Liver (tissue), 9 donors: ENCODE results near the gene TAF9B. TPM values are rescaled to one million over a fixed set of nuclear protein-coding genes. Genes with fewer than 3 reads are reported as not detected.
A peak's percentile ranks its signal among the peaks of the same experiment; 100 is the strongest.
"Not testable (repeated sequence)": the region's sequence is repeated elsewhere in the genome, so short reads cannot be mapped to it uniquely, and the experiment has no call there.

ENCODE experiments used
- DNase-seq: peaks from one replicate; pipeline ENCODE4 v3.0.0-alpha.2; 2017; ENCODE audit warnings: low spot score
- H3K27ac ChIP-seq, 2 donors: one replicate each; pipeline ENCODE4 v1.7.0; 2013; ENCODE audit warnings: inconsistent platforms in 2 of 2, low read length in 2 of 2, control low read depth in 1 of 2, low read depth in 1 of 2, mild to moderate bottlenecking in 1 of 2
- H3K27me3 ChIP-seq, 4 donors: one replicate each; pipeline versions ENCODE4 v1.6.1 to v1.7.0; 2013; ENCODE audit warnings: low read length in 3 of 4, inconsistent platforms in 1 of 4, mild to moderate bottlenecking in 1 of 4, moderate library complexity in 1 of 4; ENCODE audit not compliant: control insufficient read depth in 4 of 4, insufficient read depth in 4 of 4
- H3K36me3 ChIP-seq, 4 donors: one replicate each; pipeline versions ENCODE4 v1.6.1 to v1.7.0; 2013; ENCODE audit warnings: low read length in 3 of 4, mild to moderate bottlenecking in 3 of 4, low read depth in 1 of 4, moderate library complexity in 1 of 4; ENCODE audit not compliant: control insufficient read depth in 4 of 4, insufficient read depth in 3 of 4
- H3K4me1 ChIP-seq, 4 donors: one replicate each; pipeline versions ENCODE4 v1.6.1 to v1.7.0; 2013; ENCODE audit warnings: low read length in 3 of 4, mild to moderate bottlenecking in 3 of 4, moderate library complexity in 1 of 4; ENCODE audit not compliant: control insufficient read depth in 4 of 4, insufficient read depth in 4 of 4
- H3K4me3 ChIP-seq, 3 donors: one replicate each; pipeline versions ENCODE4 v1.6.1 to v1.7.0; 2013; ENCODE audit warnings: low read length in 3 of 3, control low read depth in 1 of 3, low read depth in 1 of 3, mild to moderate bottlenecking in 1 of 3
- H3K9ac ChIP-seq, 2 donors: one replicate each; pipeline ENCODE4 v1.7.0; 2013; ENCODE audit warnings: low read length in 2 of 2, mild to moderate bottlenecking in 2 of 2, moderate library complexity in 2 of 2, control low read depth in 1 of 2, low read depth in 1 of 2
- H3K9me3 ChIP-seq, 4 donors: one replicate each; pipeline versions ENCODE4 v1.6.1 to v1.7.0; 2013; ENCODE audit warnings: low read length in 3 of 4; ENCODE audit not compliant: control insufficient read depth in 4 of 4
- FOXA1 ChIP-seq: IDR thresholded peaks from 2 replicates; pipeline ENCODE4 v1.6.1; 2016; ENCODE audit warnings: antibody characterized with exemption
- FOXA2 ChIP-seq: IDR thresholded peaks from 2 replicates; pipeline ENCODE4 v1.6.1; 2016; ENCODE audit warnings: antibody characterized with exemption
- GABPA ChIP-seq, 2 donors: IDR thresholded peaks in 1 of 2; conservative IDR thresholded peaks in 1 of 2; 2 replicates each; pipeline ENCODE4 v1.6.1; 2016; ENCODE audit warnings: antibody characterized with exemption in 2 of 2, mild to moderate bottlenecking in 1 of 2, moderate library complexity in 1 of 2
- HNF4A ChIP-seq, 2 donors: conservative IDR thresholded peaks; 2 replicates each; pipeline ENCODE4 v1.6.1; 2016; ENCODE audit warnings: antibody characterized with exemption in 2 of 2, mild to moderate bottlenecking in 2 of 2
- HNF4G ChIP-seq: IDR thresholded peaks from 2 replicates; pipeline ENCODE4 v1.6.1; 2016; ENCODE audit warnings: antibody characterized with exemption
- JUND ChIP-seq, 2 donors: IDR thresholded peaks; 2 replicates each; pipeline ENCODE4 v1.6.1; 2016; ENCODE audit warnings: antibody characterized with exemption in 2 of 2
- NR2F2 ChIP-seq: IDR thresholded peaks from 2 replicates; pipeline ENCODE4 v1.6.1; 2016; ENCODE audit warnings: antibody characterized with exemption
- RAD21 ChIP-seq, 2 donors: IDR thresholded peaks; 2 replicates each; pipeline ENCODE4 v1.6.1; 2016; ENCODE audit warnings: antibody characterized with exemption in 2 of 2, mild to moderate bottlenecking in 2 of 2
- REST ChIP-seq: IDR thresholded peaks from 2 replicates; pipeline ENCODE4 v1.6.1; 2016; ENCODE audit warnings: antibody characterized with exemption, mild to moderate bottlenecking
- RXRA ChIP-seq, 2 donors: IDR thresholded peaks; 2 replicates each; pipeline ENCODE4 v1.6.1; 2017 to 2018; ENCODE audit warnings: antibody characterized with exemption in 2 of 2, mild to moderate bottlenecking in 1 of 2
- SP1 ChIP-seq: IDR thresholded peaks from 2 replicates; pipeline ENCODE4 v1.6.1; 2018; ENCODE audit warnings: antibody characterized with exemption, mild to moderate bottlenecking
- TAF1 ChIP-seq: conservative IDR thresholded peaks from 2 replicates; pipeline ENCODE4 v1.6.1; 2016; ENCODE audit warnings: antibody characterized with exemption, mild to moderate bottlenecking
- YY1 ChIP-seq: IDR thresholded peaks from 2 replicates; pipeline ENCODE4 v1.6.1; 2016; ENCODE audit warnings: antibody characterized with exemption, mild to moderate bottlenecking
- WGBS: extraction: QIAGEN DNeasy Blood & Tissue Kit; methylation state at CpG from one replicate; pipeline ENCODE4 v1.1.7; 2013; 5-methylcytosine and 5-hydroxymethylcytosine counted together
- polyA plus RNA-seq, 2 donors: library from polyadenylated mRNA; stranded (reverse) in 1 of 2; unstranded in 1 of 2; fragments of 200-250 nt in 1 of 2; fragments of >200 nt in 1 of 2; fragmentation: Nextera tagmentation in 1 of 2; extraction: Ambion mirVana in 1 of 2; gene quantifications; one replicate each; pipeline versions ENCODE4 v1.2.1 to v1.2.3, GENCODE V29; 2013 to 2015
- total RNA-seq, 2 donors: library from RNA; depleted of rRNA; stranded (reverse); fragments of >200 nt; gene quantifications; one replicate each; pipeline ENCODE4 v1.2.3, GENCODE V29; 2014
- TF ChIP-seq, protein P1 (sequence below): IDR thresholded peaks from 2 replicates; pipeline ENCODE4 v1.6.1; 2016; ENCODE audit warnings: antibody characterized with exemption
- TF ChIP-seq, protein P2 (sequence below): fragments of 150-350 bp; IDR thresholded peaks from 2 replicates; pipeline ENCODE4 v1.5.1; 2017; ENCODE audit warnings: improper control_type of control experiment, low read depth, low read length; ENCODE audit not compliant: missing input control
- TF ChIP-seq, protein P3 (sequence below): IDR thresholded peaks from 2 replicates; pipeline ENCODE4 v1.6.1; 2016; ENCODE audit warnings: antibody characterized with exemption
- donor health status: healthy.
- donor health status: healthy.
- donor health status: healthy.
- donor health status: healthy.
- donor health status: healthy.

The TAF9B gene
- total and polyA plus RNA-seq, 4 donors: 4.9 to 9.0 (median 7.6) TPM

DNA sequence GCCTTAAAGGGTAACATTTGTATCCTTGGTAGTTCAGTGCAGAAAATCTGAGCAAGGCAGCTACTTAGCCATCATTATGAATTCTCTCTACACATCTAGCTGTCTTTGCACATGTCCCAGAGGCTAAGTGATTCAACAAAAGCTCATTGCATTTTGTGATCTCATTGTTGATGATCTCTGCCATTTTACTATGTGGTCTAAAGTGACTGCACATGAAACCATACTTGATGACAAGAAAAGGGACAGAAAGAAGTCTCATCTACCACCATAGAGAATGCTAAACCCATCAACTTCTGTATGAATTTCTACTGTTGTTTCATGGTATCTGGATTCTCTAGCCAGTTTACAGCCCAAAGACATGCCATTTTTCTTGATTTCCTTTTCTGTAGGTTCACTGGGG, 41.3 kb downstream of the TAF9B start:
- Histone ChIP-seq H3K4me3 (no peak overlapping the region), H3K36me3 (no peaks in the 10 kb centered on the region), H3K27ac (no peak overlapping the region), H3K27me3 (peaks cover 0 to 5% (median 0%) of the 10 kb centered on the region in 4 donors), H3K4me1 (no peaks in the 10 kb centered on the region), H3K9me3 (no peaks in the 10 kb centered on the region), H3K9ac (no peak overlapping the region)
- TF ChIP-seq JUND (IDR thresholded peaks at IDR 0.05) (no peak), YY1 (no peak), FOXA1 (no peak), RAD21 (IDR thresholded peaks at IDR 0.05) (no peak), FOXA2 (no peak), REST (no peak), HNF4A (conservative IDR thresholded peaks at IDR 0.05) (no peak), SP1 (no peak), TAF1 (no peak), GABPA (IDR thresholded peaks at IDR 0.05 in 1 of 2, conservative IDR thresholded peaks at IDR 0.05 in 1 of 2) (no peak), RXRA (IDR thresholded peaks at IDR 0.05) (no peak)
- TF ChIP-seq, protein P1, sequence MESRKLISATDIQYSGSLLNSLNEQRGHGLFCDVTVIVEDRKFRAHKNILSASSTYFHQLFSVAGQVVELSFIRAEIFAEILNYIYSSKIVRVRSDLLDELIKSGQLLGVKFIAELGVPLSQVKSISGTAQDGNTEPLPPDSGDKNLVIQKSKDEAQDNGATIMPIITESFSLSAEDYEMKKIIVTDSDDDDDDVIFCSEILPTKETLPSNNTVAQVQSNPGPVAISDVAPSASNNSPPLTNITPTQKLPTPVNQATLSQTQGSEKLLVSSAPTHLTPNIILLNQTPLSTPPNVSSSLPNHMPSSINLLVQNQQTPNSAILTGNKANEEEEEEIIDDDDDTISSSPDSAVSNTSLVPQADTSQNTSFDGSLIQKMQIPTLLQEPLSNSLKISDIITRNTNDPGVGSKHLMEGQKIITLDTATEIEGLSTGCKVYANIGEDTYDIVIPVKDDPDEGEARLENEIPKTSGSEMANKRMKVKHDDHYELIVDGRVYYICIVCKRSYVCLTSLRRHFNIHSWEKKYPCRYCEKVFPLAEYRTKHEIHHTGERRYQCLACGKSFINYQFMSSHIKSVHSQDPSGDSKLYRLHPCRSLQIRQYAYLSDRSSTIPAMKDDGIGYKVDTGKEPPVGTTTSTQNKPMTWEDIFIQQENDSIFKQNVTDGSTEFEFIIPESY: no peak
- TF ChIP-seq, protein P2, sequence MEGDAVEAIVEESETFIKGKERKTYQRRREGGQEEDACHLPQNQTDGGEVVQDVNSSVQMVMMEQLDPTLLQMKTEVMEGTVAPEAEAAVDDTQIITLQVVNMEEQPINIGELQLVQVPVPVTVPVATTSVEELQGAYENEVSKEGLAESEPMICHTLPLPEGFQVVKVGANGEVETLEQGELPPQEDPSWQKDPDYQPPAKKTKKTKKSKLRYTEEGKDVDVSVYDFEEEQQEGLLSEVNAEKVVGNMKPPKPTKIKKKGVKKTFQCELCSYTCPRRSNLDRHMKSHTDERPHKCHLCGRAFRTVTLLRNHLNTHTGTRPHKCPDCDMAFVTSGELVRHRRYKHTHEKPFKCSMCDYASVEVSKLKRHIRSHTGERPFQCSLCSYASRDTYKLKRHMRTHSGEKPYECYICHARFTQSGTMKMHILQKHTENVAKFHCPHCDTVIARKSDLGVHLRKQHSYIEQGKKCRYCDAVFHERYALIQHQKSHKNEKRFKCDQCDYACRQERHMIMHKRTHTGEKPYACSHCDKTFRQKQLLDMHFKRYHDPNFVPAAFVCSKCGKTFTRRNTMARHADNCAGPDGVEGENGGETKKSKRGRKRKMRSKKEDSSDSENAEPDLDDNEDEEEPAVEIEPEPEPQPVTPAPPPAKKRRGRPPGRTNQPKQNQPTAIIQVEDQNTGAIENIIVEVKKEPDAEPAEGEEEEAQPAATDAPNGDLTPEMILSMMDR: no peak
- TF ChIP-seq, protein P3, sequence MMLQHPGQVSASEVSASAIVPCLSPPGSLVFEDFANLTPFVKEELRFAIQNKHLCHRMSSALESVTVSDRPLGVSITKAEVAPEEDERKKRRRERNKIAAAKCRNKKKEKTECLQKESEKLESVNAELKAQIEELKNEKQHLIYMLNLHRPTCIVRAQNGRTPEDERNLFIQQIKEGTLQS: no peak
- no peak for DNase-seq

DNA sequence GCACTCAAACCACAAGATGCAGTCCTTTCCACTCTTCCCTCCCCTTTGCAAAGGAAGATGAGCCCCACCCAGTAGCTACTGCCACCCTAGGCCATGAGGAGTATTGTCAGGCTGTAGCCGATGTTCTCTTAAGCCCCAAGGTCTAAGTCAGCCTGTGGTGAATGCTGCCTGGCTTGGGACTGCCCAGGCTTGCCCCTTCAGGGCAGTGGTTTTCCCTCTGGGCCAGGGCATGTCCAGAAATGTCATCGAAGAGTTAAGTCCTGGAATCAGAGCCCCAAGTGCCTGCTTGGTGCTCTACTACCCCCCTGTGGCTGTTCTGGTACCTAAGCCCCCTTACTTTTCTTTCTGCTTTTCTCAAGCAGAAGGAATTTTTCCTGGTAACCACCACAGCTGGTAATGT, 47.2 kb downstream of the TAF9B start:
- no peak overlapping the region for H3K9ac ChIP-seq

GRCh38 chrX:78081413-78081812, 58.0 kb downstream of the TAF9B start:
- not testable (repeated sequence) for H3K27me3 ChIP-seq, H3K36me3 ChIP-seq, H3K9me3 ChIP-seq, H3K9ac ChIP-seq, H3K4me3 ChIP-seq, DNase-seq, H3K27ac ChIP-seq, H3K4me1 ChIP-seq
- 93% methylated on average over 6 of the region's 6 CpGs for WGBS

More for the DNA sequence above, 47.2 kb downstream of the TAF9B start:
- no peak overlapping the region for H3K4me3 ChIP-seq
- no peaks in the 10 kb centered on the region for H3K9me3 ChIP-seq
- TF ChIP-seq HNF4G: no peak
- peak in 1 of 2 donors; percentile 30 for TF ChIP-seq RAD21 (IDR thresholded peaks at IDR 0.05)
- TF ChIP-seq, protein P2: no peak
- TF ChIP-seq HNF4A (conservative IDR thresholded peaks at IDR 0.05): no peak
- TF ChIP-seq NR2F2: no peak
- no peak for TF ChIP-seq YY1
- peaks cover 0 to 5% (median 0%) of the 10 kb centered on the region in 4 donors for H3K27me3 ChIP-seq
- H3K4me1 ChIP-seq: no peaks in the 10 kb centered on the region
- 43% methylated on average over 2 of the region's 2 CpGs for WGBS
- H3K36me3 ChIP-seq: no peaks in the 10 kb centered on the region
- no peak overlapping the region for H3K27ac ChIP-seq
- DNase-seq: no peak
